ENCODE results near the gene PPARG.

DNA sequence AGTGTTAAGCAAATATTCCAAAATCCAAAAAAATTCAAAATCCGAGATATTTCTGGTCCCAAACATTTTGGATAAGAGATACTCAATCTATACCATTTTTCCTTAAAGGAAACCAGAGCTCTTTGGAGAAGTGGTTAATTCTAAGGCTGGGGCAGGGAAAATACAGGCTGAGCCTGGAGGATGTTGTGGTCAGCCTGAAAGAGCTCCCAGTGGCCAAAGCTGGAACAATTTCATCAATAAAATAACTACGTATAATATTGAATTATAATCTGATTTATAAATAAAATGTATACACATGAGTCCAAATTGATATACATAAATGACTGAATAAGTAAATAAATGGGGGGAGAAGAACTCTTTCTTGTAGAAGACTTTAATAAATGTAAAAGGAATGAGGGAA lies 24.6 kb downstream of the PPARG start:
- TF ChIP-seq RFX3 (CRISPR knock-in tag; IDR thresholded peaks at IDR 0.05) (no peak), ZKSCAN1 (IDR thresholded peaks at IDR 0.05; ENCODE audit: low read length) (no peak), ZNF33B (CRISPR knock-in tag; IDR thresholded peaks at IDR 0.05) (no peak), ETS1 (CRISPR knock-in tag; IDR thresholded peaks at IDR 0.05) (no peak)
- TF ChIP-seq, protein P1, sequence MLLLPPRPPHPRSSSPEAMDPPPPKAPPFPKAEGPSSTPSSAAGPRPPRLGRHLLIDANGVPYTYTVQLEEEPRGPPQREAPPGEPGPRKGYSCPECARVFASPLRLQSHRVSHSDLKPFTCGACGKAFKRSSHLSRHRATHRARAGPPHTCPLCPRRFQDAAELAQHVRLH (CRISPR knock-in tag; IDR thresholded peaks at IDR 0.05; ENCODE audit: borderline replicate concordance, low read depth), result no peak

Data from HepG2 (cell line).